GM23338 (cell line): ENCODE results near the gene LOXHD1. TPM values are rescaled to one million over a fixed set of nuclear protein-coding genes. Genes with fewer than 3 reads are reported as not detected.

ENCODE experiments used
- ATAC-seq: fragments of 200-7000 bp; cut with Tn5 transposase; 3 replicates; pipeline ENCODE4 v1.9.1; 2020
- DNase-seq: peaks from one replicate; pipeline ENCODE4 v3.0.0-alpha.2; 2015; ENCODE audit warnings: low spot score
- H2AFZ ChIP-seq: fragments of 200-600 bp; sonication (generic); 2 replicates; pipeline ENCODE4 v1.8.0; 2016; ENCODE audit warnings: antibody characterized with exemption, mild to moderate bottlenecking, moderate library complexity
- H3F3A ChIP-seq: fragments of 200-600 bp; sonication (generic); replicated peaks from 2 replicates; pipeline ENCODE4 v1.8.0; 2017; ENCODE audit warnings: antibody characterized with exemption, mixed run types, low read depth
- H3K27ac ChIP-seq: fragments of 200-600 bp; sonication (generic); 2 replicates; pipeline ENCODE4 v1.6.1; 2016; ENCODE audit warnings: low read depth
- H3K27me3 ChIP-seq: fragments of 200-600 bp; sonication (generic); 2 replicates; pipeline ENCODE4 v1.8.0; 2016; ENCODE audit warnings: mild to moderate bottlenecking, mixed run types, moderate library complexity; ENCODE audit not compliant: insufficient read depth
- H3K36me3 ChIP-seq: fragments of 200-600 bp; sonication (generic); 2 replicates; pipeline ENCODE4 v1.8.0; 2016; ENCODE audit warnings: mild to moderate bottlenecking; ENCODE audit not compliant: insufficient read depth
- H3K4me1 ChIP-seq: fragments of 200-600 bp; sonication (generic); 2 replicates; pipeline ENCODE4 v1.8.0; 2016; ENCODE audit warnings: mild to moderate bottlenecking, moderate library complexity; ENCODE audit not compliant: insufficient read depth
- H3K4me2 ChIP-seq: fragments of 200-600 bp; sonication (generic); 2 replicates; pipeline ENCODE4 v1.7.1; 2017; ENCODE audit warnings: mixed run types
- H3K4me3 ChIP-seq: fragments of 200-600 bp; sonication (generic); 2 replicates; pipeline ENCODE4 v1.6.1; 2016; ENCODE audit warnings: mixed run types
- H3K79me2 ChIP-seq: fragments of 200-600 bp; sonication (generic); replicated peaks from 2 replicates; pipeline ENCODE4 v1.8.0; 2017; ENCODE audit warnings: mild to moderate bottlenecking; ENCODE audit not compliant: insufficient read depth
- H3K9me2 ChIP-seq: fragments of 200-600 bp; sonication (generic); 2 replicates; pipeline ENCODE4 v1.8.0; 2017; ENCODE audit not compliant: insufficient read depth
- H4K20me1 ChIP-seq: fragments of 200-600 bp; sonication (generic); replicated peaks from 2 replicates; pipeline ENCODE4 v1.8.0; 2017; ENCODE audit warnings: mild to moderate bottlenecking; ENCODE audit not compliant: insufficient read depth
- H3K27ac Mint-ChIP-seq: 2 replicates; pipeline ENCODE4 v1.8.0; 2020; ENCODE audit warnings: inconsistent platforms, mild to moderate bottlenecking, moderate library complexity, mixed read lengths
- H3K27me3 Mint-ChIP-seq: 3 replicates; pipeline ENCODE4 v1.8.0; 2022; ENCODE audit warnings: low read depth, mild to moderate bottlenecking, moderate library complexity, mixed read lengths, inconsistent platforms; ENCODE audit not compliant: insufficient read depth, poor library complexity
- H3K36me3 Mint-ChIP-seq: 3 replicates; pipeline ENCODE4 v1.8.0; 2021; ENCODE audit warnings: low read depth, mild to moderate bottlenecking, inconsistent platforms, moderate library complexity, mixed read lengths
- H3K4me1 Mint-ChIP-seq: 3 replicates; pipeline ENCODE4 v1.8.0; 2020; ENCODE audit warnings: mild to moderate bottlenecking, inconsistent platforms, mixed read lengths
- H3K4me3 Mint-ChIP-seq: 3 replicates; pipeline ENCODE4 v1.8.0; 2021; ENCODE audit warnings: moderate library complexity, mild to moderate bottlenecking, inconsistent platforms, mixed read lengths
- H3K9me3 Mint-ChIP-seq: 3 replicates; pipeline ENCODE4 v1.8.0; 2020; ENCODE audit warnings: moderate library complexity, mild to moderate bottlenecking, inconsistent platforms, mixed read lengths
- CREB1 ChIP-seq: fragments of 250-450 bp; sonication (Bioruptor Pico); IDR thresholded peaks from 2 replicates; pipeline ENCODE4 v1.5.0; 2020; ENCODE audit warnings: low read depth, mild to moderate bottlenecking, moderate library complexity
- CTCF ChIP-seq, 2 experiments: fragments of 200-600 bp in 1 of 2; sonication (generic) in 1 of 2; conservative IDR thresholded peaks; 2 replicates each; pipeline versions ENCODE4 v1.5.1 to v1.6.1; 2016 to 2017; ENCODE audit warnings: antibody characterized with exemption in 2 of 2, low read depth in 2 of 2, mild to moderate bottlenecking in 2 of 2, moderate library complexity in 1 of 2
- ETS1 ChIP-seq: IDR thresholded peaks from 2 replicates; pipeline ENCODE4 v1.6.1; 2016; ENCODE audit warnings: antibody characterized with exemption
- EZH2 ChIP-seq: fragments of 200-600 bp; sonication (generic); IDR thresholded peaks from one replicate; pipeline ENCODE4 v1.8.0; 2017; ENCODE audit warnings: antibody characterized with exemption, mild to moderate bottlenecking, low read depth; ENCODE audit not compliant: unreplicated experiment
- EZH2phosphoT487 ChIP-seq: fragments of 200-600 bp; sonication (generic); IDR thresholded peaks from one replicate; pipeline ENCODE4 v1.8.1; 2018; ENCODE audit warnings: antibody characterized with exemption; ENCODE audit not compliant: unreplicated experiment
- JUNB ChIP-seq: IDR thresholded peaks from one replicate; pipeline ENCODE4 v1.6.1; 2016; ENCODE audit warnings: antibody characterized with exemption; ENCODE audit not compliant: unreplicated experiment
- NANOG ChIP-seq: IDR thresholded peaks from 2 replicates; pipeline ENCODE4 v1.6.1; 2016; ENCODE audit warnings: antibody characterized with exemption, borderline replicate concordance
- POLR2AphosphoS5 ChIP-seq: IDR thresholded peaks from 2 replicates; pipeline ENCODE4 v1.6.1; 2016; ENCODE audit warnings: antibody characterized with exemption, low read depth
- REST ChIP-seq: IDR thresholded peaks from one replicate; pipeline ENCODE4 v1.6.1; 2018; ENCODE audit warnings: antibody characterized with exemption; ENCODE audit not compliant: unreplicated experiment
- STAT1 ChIP-seq: IDR thresholded peaks from one replicate; pipeline ENCODE4 v1.6.1; 2016; ENCODE audit warnings: antibody characterized with exemption; ENCODE audit not compliant: unreplicated experiment
- ZNF114 ChIP-seq: fragments of 250-450 bp; sonication (Bioruptor Pico); IDR thresholded peaks from 2 replicates; pipeline ENCODE4 v1.5.0; 2020; ENCODE audit warnings: mild to moderate bottlenecking, moderate library complexity
- ZNF331 ChIP-seq: fragments of 250-450 bp; sonication (Bioruptor Pico); IDR thresholded peaks from 2 replicates; pipeline ENCODE4 v1.5.0; 2020; ENCODE audit warnings: low read depth, mild to moderate bottlenecking, moderate library complexity
- ZNF462 ChIP-seq: fragments of 250-450 bp; sonication (Bioruptor Pico); IDR thresholded peaks from 2 replicates; pipeline ENCODE4 v1.5.0; 2020; ENCODE audit warnings: mild to moderate bottlenecking, moderate library complexity
- polyA plus RNA-seq: library from polyadenylated mRNA; unstranded; fragments of >200 nt; fragmentation: Nextera tagmentation; extraction: Ambion mirVana; gene quantifications from 2 replicates; pipeline ENCODE4 v1.2.1, GENCODE V29; 2016
- total RNA-seq: library from RNA; depleted of rRNA; stranded (reverse); fragments of >200 nt; shearing (Covaris generic); gene quantifications from 2 replicates; pipeline ENCODE4 v1.2.3, GENCODE V29; 2014

The LOXHD1 gene
- total and polyA plus RNA-seq, 2 experiments from 2014 or later: 0.17 TPM; not detected in 1

- Mint-ChIP-seq H3K27me3 (no peaks in the 10 kb centered on the region), H3K36me3 (peaks cover 3% of the 10 kb centered on the region; the same call in 1 of the 3 replicates), H3K4me3 (no peak overlapping the region), H3K4me1 (peaks cover 10% of the 10 kb centered on the region), H3K27ac (no peak overlapping the region), H3K9me3 (peaks cover 9% of the 10 kb centered on the region)
- no peak for ATAC-seq
- H3K79me2 ChIP-seq: no peaks in the 10 kb centered on the region
- TF ChIP-seq STAT1: no peak
- TF ChIP-seq POLR2AphosphoS5: no peak
- TF ChIP-seq ZNF462 (CRISPR knock-in tag): no peak
- no peak for TF ChIP-seq REST
- TF ChIP-seq EZH2: no peak
- no peak for TF ChIP-seq EZH2phosphoT487
- no peak for TF ChIP-seq ZNF114
- TF ChIP-seq NANOG: no peak
- TF ChIP-seq ZNF331 (CRISPR knock-in tag): no peak
- no peak for TF ChIP-seq CTCF (conservative IDR thresholded peaks at IDR 0.05; ENCODE audit: low read depth in 2 of 2)
- no peak for TF ChIP-seq ETS1
- no peak for TF ChIP-seq JUNB
- TF ChIP-seq CREB1 (CRISPR knock-in tag): no peak
- no peaks in the 10 kb centered on the region for H3K27me3 ChIP-seq
- no peaks in the 10 kb centered on the region for H3F3A ChIP-seq
- no peak for DNase-seq
- H3K4me3 ChIP-seq: no peak overlapping the region
- H3K4me2 ChIP-seq: no peak overlapping the region
- H4K20me1 ChIP-seq: no peaks in the 10 kb centered on the region
- H3K9me2 ChIP-seq: no peaks in the 10 kb centered on the region
- H3K36me3 ChIP-seq: no peaks in the 10 kb centered on the region
- peaks cover 6% of the 10 kb centered on the region; the same call in 1 of the 2 replicates for H3K4me1 ChIP-seq
- H2AFZ ChIP-seq: no peak overlapping the region
- no peak overlapping the region for H3K27ac ChIP-seq
Measured at GRCh38 chr18:46663539-46663938, 6.5 kb upstream of the LOXHD1 start.
